GM19025 (cell line): ENCODE measurements around the gene ETNPPL.
"Not testable (repeated sequence)": the region's sequence is repeated elsewhere in the genome, so short reads cannot be mapped to it uniquely, and the experiment has no call there.

Experiments used
- ATAC-seq: cut with Tn5 transposase; IDR thresholded peaks from one replicate; pipeline ENCODE4 v1.9.1; 2021; ENCODE audit warnings: mild to moderate bottlenecking, low read depth, moderate library complexity; ENCODE audit not compliant: unreplicated experiment

Gene ETNPPL

GRCh38 chr4:108763226-108763593 is 357 bp upstream of the ETNPPL start:
- ATAC-seq = no peak

GRCh38 chr4:108758498-108758897 is 4.4 kb downstream of the ETNPPL start:
- ATAC-seq = no peak

GRCh38 chr4:108754327-108754726 is 8.5 kb downstream of the ETNPPL start:
- ATAC-seq = no peak

- ATAC-seq = no peak
Measured at GRCh38 chr4:108751321-108751720, 11.5 kb downstream of the ETNPPL start.

DNA sequence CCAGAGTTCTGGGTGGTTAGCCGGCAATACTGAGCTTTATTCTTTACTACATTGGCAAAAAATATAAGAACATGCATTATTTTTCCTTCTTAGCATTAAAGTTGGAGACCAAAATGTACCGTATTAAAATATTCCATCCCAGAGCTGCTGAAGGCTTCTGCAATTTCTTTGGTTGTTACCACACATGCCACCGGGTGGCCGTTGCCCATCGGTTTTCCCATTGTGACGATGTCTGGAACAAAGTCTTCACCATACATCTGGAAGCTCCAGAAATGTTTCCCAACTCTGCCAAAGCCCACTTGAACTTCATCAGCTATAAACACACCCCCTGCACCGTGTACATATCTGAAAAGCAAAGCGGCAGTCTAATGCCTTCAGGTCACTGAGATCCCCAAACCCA is 13.7 kb downstream of the ETNPPL start:
- ATAC-seq = no peak

GRCh38 chr4:108746511-108746910 is 16.3 kb downstream of the ETNPPL start:
- no peak for ATAC-seq

GRCh38 chr4:108744307-108744706 is 18.5 kb downstream of the ETNPPL start:
- ATAC-seq = no peak

GRCh38 chr4:108742451-108743420 is 20.1 kb downstream of the ETNPPL start:
- no peak for ATAC-seq

- no peak for ATAC-seq
Measured at GRCh38 chr4:108738003-108738706, 24.7 kb downstream of the ETNPPL start.

- no peak for ATAC-seq
Measured at GRCh38 chr4:108731006-108731405, 31.8 kb downstream of the ETNPPL start.

DNA sequence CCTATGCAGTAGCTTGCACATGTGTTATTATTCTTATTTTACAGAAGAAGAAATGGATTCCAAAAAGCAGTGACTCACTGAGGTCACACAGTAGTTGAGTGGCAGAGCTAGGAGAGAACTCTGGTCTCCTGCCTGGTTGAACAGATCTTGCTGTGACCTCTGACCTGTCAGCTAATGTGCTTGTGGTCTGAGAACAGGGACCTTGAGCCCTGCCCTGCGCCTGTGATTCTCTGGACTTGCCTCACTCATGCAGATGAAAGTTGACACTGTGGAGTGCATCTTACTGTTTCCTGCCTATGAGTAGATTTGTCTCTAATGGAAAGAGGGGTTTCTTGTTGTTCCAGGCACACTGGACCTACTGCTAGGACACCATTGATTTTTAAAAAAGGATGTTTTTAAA is 32.3 kb downstream of the ETNPPL start:
- ATAC-seq = no peak

GRCh38 chr4:108729731-108730130 is 33.1 kb downstream of the ETNPPL start:
- no peak for ATAC-seq

- no peak for ATAC-seq
Measured at GRCh38 chr4:108725457-108725856, 37.4 kb downstream of the ETNPPL start.

DNA sequence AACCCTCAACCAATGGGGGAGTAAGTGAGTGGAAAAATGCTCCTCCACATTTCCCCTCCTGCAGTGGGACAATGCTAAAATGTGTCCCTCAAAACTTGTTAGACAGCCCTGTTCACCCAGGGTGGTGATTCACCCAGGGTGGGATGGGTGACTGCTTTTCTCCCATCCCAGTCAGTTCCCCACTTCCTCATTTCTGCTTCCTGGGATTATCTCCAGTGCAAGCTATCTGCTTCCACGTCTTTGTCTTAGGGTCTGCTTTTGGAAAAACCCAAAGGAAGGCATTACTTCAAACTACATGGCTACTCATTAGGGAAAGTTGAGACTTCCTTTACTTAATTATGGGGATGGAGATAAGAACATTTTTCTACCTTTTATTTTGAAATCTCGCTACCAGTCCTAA is 45.5 kb downstream of the ETNPPL start:
- no peak for ATAC-seq

DNA sequence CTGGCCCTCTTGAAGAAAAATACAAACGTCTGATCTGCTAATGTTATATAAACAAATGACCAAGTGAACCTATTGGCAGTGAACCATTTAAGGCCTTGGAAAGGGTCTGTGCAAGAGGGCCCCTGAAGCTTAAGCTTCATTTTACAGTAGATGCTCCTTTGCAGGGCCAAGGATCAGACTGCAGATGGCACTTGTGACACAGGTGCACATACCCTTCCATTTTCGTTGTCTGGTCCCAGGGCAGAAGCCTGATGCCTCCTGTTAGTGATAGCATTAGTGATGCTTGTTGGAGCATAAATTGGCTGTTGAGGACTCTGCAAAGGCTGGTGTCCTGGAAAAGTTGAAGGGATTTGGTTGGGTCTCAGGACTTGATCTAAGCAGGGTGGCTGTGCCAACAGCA is 46.5 kb downstream of the ETNPPL start:
- no peak for ATAC-seq

DNA sequence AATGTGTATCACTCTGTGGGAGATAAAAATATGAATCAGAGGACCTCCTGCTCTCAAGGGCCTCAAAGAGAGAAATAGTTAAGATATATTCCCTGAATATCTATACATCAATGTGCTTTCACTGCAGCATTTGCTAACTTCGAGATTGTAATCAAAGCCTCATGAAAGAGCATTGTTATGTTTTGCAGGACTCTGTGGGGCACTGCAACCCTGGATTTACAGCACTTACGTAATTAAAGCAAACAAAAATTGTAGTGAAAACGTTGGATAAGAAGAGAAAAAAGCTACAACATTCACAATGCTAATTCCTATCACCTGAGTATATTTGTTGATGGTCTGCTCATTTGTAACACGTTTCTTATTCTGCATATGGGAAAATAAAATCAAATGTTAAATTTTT is 48.0 kb downstream of the ETNPPL start:
- no peak for ATAC-seq

DNA sequence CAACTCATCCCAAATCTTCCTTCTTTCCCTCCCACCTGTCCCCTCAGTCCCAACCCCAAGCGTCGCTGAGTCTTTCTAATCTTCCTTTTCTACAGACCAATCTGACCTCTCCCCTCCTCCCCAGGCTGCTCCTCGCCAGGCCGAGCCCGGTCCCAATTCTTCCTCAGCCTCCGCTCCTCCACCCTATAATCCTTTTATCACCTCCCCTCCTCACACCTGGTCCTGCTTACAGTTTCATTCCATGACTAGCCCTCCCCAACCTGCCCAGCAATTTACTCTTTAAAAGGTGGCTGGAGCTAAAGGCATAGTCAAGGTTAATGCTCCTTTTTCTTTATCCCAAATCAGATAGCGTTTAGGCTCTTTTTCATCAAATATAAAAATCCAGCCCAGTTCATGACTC is 52.3 kb downstream of the ETNPPL start:
- not testable (repeated sequence) for ATAC-seq

DNA sequence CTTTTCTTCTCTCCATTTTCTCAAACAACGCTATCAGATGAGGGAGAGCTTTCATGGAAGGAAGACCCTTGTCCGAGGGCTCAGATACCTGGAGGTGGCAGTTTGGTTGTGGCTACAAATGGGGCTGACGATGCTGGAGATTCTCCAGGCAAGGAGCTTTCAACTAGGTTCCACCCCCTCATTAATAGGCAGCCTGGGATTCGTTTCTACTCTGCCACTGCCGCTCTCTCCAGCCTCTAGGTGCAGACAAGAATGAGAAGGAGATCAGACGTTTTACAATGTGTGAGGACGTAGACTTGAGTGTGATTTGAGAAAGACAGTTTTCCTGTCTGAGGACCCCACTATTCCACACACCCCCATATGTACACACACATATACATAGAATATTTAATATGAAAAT is 53.1 kb downstream of the ETNPPL start:
- no peak for ATAC-seq

- ATAC-seq = no peak
Measured at GRCh38 chr4:108709234-108709633, 53.6 kb downstream of the ETNPPL start.

- ATAC-seq = no peak
Measured at GRCh38 chr4:108706289-108706688, 56.6 kb downstream of the ETNPPL start.

DNA sequence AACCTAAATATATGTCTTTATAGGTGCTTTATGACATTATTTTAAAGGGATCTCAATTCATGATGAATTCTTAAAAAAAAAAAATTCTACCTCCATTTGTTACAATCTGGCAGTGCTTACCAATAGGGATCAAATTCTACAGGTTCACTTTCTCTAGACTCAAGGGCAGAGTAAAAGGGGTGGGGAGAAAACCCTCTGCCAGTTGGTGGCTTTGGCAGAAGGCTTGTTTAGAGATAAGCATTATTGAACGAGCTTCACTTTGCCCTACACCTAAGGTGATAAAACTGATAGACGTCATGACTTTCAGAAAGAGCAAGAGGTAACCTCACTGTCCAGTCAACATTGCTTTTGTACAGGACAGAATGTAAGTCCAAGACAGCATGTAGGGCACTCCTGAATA is 58.9 kb downstream of the ETNPPL start:
- no peak for ATAC-seq

- no peak for ATAC-seq
Measured at GRCh38 chr4:108703370-108703769, 59.5 kb downstream of the ETNPPL start.
